Neural progenitor cell (in vitro differentiated cells): ENCODE measurements around the gene RIMKLA.

Source experiments
- CTCF ChIP-seq: fragments of 200-600 bp; sonication (generic); IDR thresholded peaks from 2 replicates; pipeline ENCODE4 v1.5.1; 2017; ENCODE audit warnings: antibody characterized with exemption, mild to moderate bottlenecking
- EZH2 ChIP-seq: fragments of 200-600 bp; sonication (generic); IDR thresholded peaks from 2 replicates; pipeline ENCODE4 v1.6.1; 2017; ENCODE audit warnings: antibody characterized with exemption, mild to moderate bottlenecking, moderate library complexity

DNA sequence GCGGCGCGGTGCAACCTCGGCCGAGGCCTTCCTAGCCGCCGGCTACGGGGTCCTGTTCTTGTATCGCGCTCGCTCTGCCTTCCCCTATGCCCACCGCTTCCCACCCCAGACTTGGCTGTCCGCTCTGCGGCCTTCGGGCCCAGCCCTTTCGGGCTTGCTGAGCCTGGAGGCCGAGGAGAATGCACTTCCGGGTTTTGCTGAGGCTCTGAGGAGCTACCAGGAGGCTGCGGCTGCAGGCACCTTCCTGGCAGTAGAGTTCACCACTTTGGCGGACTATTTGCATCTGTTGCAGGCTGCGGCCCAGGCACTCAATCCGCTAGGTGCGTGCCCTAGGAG, 76.1 kb downstream of the RIMKLA start:
- TF ChIP-seq CTCF (peak; percentile 1), EZH2 (no peak)
